Measurements from ENCODE around the gene OOEP.

The OOEP gene

GRCh38 chr6:73369563-73369962, at the start of gene OOEP:
OOEP (minus strand) TSS chr6:73369897; CDS start chr6:73369792, 105 bp downstream.
- H3K27ac Mint-ChIP-seq = no peak within 1 kb of the TSS
- peaks cover 6% of the 10 kb centered on the region for H3K9me3 Mint-ChIP-seq
- TF ChIP-seq, protein P1, sequence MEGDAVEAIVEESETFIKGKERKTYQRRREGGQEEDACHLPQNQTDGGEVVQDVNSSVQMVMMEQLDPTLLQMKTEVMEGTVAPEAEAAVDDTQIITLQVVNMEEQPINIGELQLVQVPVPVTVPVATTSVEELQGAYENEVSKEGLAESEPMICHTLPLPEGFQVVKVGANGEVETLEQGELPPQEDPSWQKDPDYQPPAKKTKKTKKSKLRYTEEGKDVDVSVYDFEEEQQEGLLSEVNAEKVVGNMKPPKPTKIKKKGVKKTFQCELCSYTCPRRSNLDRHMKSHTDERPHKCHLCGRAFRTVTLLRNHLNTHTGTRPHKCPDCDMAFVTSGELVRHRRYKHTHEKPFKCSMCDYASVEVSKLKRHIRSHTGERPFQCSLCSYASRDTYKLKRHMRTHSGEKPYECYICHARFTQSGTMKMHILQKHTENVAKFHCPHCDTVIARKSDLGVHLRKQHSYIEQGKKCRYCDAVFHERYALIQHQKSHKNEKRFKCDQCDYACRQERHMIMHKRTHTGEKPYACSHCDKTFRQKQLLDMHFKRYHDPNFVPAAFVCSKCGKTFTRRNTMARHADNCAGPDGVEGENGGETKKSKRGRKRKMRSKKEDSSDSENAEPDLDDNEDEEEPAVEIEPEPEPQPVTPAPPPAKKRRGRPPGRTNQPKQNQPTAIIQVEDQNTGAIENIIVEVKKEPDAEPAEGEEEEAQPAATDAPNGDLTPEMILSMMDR (IDR thresholded peaks at IDR 0.05; ENCODE audit: unreplicated experiment in 3 of 3) = no peak
- no peak within 1 kb of the TSS for H3K4me3 Mint-ChIP-seq
- no peaks in the 10 kb centered on the region for H3K4me1 Mint-ChIP-seq
- H3K36me3 Mint-ChIP-seq (ENCODE audit: low read depth) = no peaks in the 10 kb centered on the region
- H3K27me3 Mint-ChIP-seq (ENCODE audit: low read depth) = peaks cover 3% of the 10 kb centered on the region

DNA sequence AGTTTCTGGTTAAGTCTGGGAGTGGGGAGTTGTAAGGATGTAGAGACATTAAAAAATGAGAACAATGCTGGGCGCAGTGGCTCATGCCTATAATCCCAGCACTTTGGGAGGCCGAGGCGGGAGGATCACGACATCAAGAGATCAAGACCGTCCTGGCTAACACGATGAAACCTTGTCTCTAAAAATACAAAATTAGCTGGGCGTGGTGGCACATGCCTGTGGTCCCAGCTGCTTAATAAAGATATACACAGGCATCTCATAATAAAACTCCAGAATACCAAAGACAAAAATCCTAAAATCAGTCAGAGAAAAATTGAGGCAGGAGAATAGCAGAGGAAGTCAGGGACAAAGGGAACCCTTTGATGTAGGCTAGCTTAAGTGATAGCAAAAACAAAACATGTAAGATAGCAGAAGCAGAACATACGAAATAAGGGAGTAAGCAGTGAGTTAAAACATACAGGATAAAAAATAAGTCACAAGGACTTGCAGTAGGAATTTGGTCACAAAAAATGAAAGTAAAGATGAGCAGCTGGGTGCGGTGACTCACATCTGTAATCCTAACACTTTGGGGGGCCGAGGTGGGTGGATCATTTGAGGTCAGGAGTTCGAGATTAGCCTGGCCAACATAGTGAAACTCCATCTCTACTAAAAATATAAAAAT, 48.5 kb upstream of the OOEP start:
- no peak overlapping the region for H3K4me3 Mint-ChIP-seq
- H3K27me3 Mint-ChIP-seq (ENCODE audit: low read depth) = no peaks in the 10 kb centered on the region

DNA sequence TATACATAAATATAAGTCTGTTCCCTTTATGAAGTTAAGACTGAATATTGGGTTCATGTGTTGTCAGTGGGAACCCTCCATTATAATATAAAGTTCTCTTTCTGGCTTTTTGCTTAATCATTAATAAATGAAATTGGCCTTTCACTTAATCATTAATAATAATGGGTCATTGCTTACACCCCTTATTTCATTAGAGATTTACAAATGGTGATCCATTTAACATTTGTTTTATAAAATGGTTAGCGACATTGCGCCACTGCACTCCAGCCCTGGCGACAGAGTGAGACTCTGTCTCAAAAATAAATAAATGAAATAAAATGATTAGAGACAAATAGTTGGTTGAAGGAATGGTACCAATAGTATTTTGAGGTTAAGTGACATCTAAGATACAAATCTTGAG, 43.4 kb upstream of the OOEP start:
- no peak overlapping the region for H3K27ac Mint-ChIP-seq
- H3K4me3 Mint-ChIP-seq = no peak overlapping the region
- H3K4me1 Mint-ChIP-seq = peaks cover 2% of the 10 kb centered on the region
- peaks cover under 1% of the 10 kb centered on the region for H3K27me3 Mint-ChIP-seq (ENCODE audit: low read depth)
- no peaks in the 10 kb centered on the region for H3K36me3 Mint-ChIP-seq (ENCODE audit: low read depth)
- TF ChIP-seq, protein P1 (IDR thresholded peaks at IDR 0.05; ENCODE audit: unreplicated experiment in 3 of 3) = no peak
- H3K9me3 Mint-ChIP-seq = no peaks in the 10 kb centered on the region

More for the DNA sequence above, 48.5 kb upstream of the OOEP start:
- Mint-ChIP-seq H3K36me3 (ENCODE audit: low read depth) (no peaks in the 10 kb centered on the region), H3K4me1 (peaks cover 7% of the 10 kb centered on the region), H3K9me3 (no peaks in the 10 kb centered on the region), H3K27ac (no peak overlapping the region)
- TF ChIP-seq, protein P1 (IDR thresholded peaks at IDR 0.05; ENCODE audit: unreplicated experiment in 3 of 3) = no peak

DNA sequence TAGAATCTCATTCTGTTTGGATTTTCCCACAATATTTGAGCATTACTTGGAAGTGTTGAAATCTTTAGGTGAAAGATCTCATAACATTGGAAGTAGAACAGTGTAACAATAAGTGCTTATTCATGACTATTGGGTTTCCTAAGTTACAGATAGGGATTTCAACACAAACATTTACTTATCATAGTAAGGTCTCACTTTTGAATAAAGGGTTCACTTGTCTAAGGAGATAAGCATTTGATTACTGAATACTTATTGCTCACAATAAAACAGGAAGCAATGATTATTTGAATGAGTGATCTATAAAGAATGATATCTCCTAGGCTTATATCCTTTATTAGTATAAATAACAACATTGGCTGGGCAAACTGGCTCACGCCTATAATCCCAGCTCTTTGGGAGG, 39.7 kb upstream of the OOEP start:
- TF ChIP-seq, protein P1 (IDR thresholded peaks at IDR 0.05; ENCODE audit: unreplicated experiment in 3 of 3) = no peak
- Mint-ChIP-seq H3K4me3 (no peak overlapping the region), H3K27ac (no peak overlapping the region), H3K36me3 (ENCODE audit: low read depth) (no peaks in the 10 kb centered on the region), H3K4me1 (no peaks in the 10 kb centered on the region), H3K27me3 (ENCODE audit: low read depth) (peaks cover 5% of the 10 kb centered on the region), H3K9me3 (no peaks in the 10 kb centered on the region)

- TF ChIP-seq, protein P1 (IDR thresholded peaks at IDR 0.05; ENCODE audit: unreplicated experiment in 3 of 3) = no peak
- Mint-ChIP-seq H3K27ac (no peak overlapping the region), H3K4me3 (no peak overlapping the region)
Measured at GRCh38 chr6:73400656-73401055, 31.0 kb upstream of the OOEP start.

DNA sequence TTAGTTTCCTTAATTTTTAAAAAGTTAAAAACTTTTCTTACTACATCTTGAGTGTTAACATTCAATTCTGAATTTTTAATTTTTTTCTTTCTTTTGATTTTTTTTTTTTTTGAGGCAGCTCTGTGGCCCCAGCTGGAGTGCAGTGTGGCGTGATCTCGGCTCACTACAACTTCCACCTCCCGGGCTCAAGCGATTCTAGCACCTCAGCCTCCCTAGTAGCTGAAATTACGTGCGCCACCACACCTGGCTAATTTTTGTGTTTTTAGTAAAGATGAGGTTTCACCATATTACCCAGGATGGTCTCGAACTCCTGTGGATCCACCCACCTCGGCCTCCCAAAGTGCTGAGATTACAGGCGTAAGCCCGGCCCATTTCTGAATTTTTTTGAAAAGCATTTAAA, 26.2 kb upstream of the OOEP start:
- H3K27ac Mint-ChIP-seq = no peak overlapping the region
- H3K27me3 Mint-ChIP-seq (ENCODE audit: low read depth) = peaks cover 8% of the 10 kb centered on the region
- TF ChIP-seq, protein P1 (IDR thresholded peaks at IDR 0.05; ENCODE audit: unreplicated experiment in 3 of 3) = no peak
- H3K4me1 Mint-ChIP-seq = no peaks in the 10 kb centered on the region
- no peaks in the 10 kb centered on the region for H3K9me3 Mint-ChIP-seq
- H3K36me3 Mint-ChIP-seq (ENCODE audit: low read depth) = no peaks in the 10 kb centered on the region
- no peak overlapping the region for H3K4me3 Mint-ChIP-seq

More at GRCh38 chr6:73400656-73401055, 31.0 kb upstream of the OOEP start:
- H3K36me3 Mint-ChIP-seq (ENCODE audit: low read depth) = no peaks in the 10 kb centered on the region
- no peaks in the 10 kb centered on the region for H3K4me1 Mint-ChIP-seq
- no peaks in the 10 kb centered on the region for H3K27me3 Mint-ChIP-seq (ENCODE audit: low read depth)
- H3K9me3 Mint-ChIP-seq = no peaks in the 10 kb centered on the region
